GM12875 (cell line): ENCODE measurements around the gene PNP.

Experiments used
- H3K4me3 ChIP-seq: one replicate; pipeline ENCODE4 v1.5.1; 2011; ENCODE audit warnings: low read depth, low read length, control low read depth
- TF ChIP-seq, protein P1 (sequence below): IDR thresholded peaks from 2 replicates; pipeline ENCODE4 v1.5.1; 2011; ENCODE audit warnings: low read depth, mild to moderate bottlenecking, control low read depth, inconsistent platforms, low read length, moderate library complexity, borderline replicate concordance; ENCODE audit not compliant: insufficient read depth

PNP gene

DNA sequence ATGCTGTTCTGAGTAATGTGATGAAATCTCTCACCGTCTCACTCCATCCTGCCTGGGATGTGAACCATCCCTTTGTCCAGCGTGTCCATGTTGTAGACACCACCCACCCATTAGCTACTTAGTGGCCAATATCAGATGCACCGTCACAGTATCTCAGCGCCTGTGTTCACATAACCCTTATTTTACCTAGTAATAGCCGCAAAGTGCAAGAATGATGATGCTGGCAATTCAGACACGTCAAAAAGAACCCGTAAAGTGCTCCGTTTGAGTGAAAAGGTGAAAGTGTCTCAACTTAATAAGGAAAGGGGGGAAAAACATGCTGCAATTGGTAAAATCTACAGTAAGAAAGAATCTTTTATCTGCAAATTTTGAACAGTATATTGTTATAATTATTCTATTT is 39.2 kb downstream of the PNP start:
- TF ChIP-seq, protein P1, sequence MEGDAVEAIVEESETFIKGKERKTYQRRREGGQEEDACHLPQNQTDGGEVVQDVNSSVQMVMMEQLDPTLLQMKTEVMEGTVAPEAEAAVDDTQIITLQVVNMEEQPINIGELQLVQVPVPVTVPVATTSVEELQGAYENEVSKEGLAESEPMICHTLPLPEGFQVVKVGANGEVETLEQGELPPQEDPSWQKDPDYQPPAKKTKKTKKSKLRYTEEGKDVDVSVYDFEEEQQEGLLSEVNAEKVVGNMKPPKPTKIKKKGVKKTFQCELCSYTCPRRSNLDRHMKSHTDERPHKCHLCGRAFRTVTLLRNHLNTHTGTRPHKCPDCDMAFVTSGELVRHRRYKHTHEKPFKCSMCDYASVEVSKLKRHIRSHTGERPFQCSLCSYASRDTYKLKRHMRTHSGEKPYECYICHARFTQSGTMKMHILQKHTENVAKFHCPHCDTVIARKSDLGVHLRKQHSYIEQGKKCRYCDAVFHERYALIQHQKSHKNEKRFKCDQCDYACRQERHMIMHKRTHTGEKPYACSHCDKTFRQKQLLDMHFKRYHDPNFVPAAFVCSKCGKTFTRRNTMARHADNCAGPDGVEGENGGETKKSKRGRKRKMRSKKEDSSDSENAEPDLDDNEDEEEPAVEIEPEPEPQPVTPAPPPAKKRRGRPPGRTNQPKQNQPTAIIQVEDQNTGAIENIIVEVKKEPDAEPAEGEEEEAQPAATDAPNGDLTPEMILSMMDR: no peak
- no peak overlapping the region for H3K4me3 ChIP-seq

DNA sequence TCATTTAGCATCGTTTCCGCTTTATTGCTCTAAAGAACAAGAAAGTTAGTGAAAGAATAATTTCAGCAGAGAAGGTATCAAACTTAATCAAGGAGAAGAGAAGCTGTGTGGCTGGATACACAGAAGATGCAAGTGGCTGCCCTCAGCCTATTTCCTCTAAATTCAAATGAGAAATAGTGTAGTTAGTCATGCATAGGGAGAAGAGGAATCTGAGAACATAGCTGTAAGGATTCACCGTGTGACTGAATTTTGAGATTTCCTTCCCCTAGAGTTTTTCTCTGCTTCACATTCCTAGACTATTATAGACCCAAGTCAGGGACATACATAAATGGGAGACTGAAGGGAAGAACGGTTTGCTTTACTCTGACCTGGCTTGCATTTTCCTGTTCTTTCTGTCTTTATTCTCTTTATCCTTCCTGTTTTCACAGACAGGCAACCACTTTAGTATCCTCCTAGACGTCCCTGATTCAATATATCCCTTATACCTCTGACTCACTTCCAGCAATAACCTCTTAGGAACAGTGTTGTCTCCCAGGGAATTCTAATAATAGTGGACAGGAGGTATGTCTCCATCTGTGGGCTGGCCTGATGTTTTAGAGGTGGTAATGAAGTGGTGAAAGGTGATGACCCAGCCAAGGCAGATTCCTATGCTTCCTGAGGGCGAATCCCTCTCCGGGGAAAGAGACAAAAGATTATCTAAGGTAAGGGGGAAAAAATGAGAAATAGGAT is 43.1 kb downstream of the PNP start:
- no peak overlapping the region for H3K4me3 ChIP-seq
- TF ChIP-seq, protein P1: no peak

DNA sequence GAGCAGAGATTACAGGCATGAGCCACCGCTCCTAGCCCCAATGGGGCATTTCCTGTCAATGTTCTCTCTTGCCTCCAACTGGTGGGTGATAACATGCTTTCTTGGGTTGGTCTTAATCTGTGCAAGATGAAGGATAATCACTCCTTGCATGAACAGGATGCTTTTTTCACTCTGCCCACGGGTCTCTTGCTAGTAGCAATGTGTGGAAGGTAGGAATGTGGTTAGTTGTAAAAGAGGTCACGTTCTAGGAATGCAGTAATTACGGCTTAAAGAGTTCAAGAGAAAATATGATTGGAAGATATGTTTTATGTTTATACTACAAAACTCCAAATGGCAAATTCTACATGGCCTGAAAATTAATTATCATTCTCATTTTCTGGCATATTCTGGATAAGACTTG is 46.6 kb downstream of the PNP start:
- H3K4me3 ChIP-seq: no peak overlapping the region
- TF ChIP-seq, protein P1: no peak

DNA sequence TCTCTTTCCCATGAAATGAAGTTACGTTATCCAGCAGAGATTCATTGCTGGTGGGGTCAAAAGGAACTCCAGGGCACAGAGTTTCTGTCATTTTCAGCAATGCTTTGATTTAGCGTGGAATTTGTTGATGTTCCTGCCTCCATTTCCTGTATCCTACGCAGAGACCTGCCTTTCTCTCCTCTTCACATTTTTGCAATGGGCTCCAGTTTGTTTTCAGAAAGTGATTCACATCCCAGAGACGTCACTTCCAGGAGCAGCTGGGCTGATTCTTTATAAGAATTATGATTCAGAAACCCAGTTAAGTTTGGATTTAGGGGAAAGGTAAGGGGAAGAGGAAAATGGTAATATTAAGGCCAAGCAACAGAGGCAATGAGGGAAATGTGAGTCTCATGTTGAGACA is 47.7 kb downstream of the PNP start:
- H3K4me3 ChIP-seq: no peak overlapping the region
- TF ChIP-seq, protein P1: no peak

DNA sequence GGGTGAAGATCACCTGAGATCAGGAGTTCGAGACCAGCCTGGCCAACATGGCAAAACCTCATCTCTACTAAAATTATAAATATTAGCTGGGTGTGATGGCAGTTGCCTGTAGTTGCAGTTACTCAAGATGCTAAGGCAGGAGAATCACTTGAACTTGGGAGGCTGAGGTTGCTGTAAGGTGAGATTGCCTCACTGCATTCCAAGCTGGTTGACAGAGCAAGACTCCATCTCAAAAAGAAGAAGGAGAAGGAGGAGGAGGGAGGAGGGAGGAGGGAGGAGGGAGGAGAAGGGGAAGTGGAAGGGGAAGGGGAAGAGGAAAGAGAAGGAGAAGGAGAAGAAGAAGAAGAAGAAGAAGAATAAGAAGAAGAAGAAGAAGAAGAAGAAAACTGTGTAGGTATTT is 53.1 kb downstream of the PNP start:
- TF ChIP-seq, protein P1: no peak
- no peak overlapping the region for H3K4me3 ChIP-seq

DNA sequence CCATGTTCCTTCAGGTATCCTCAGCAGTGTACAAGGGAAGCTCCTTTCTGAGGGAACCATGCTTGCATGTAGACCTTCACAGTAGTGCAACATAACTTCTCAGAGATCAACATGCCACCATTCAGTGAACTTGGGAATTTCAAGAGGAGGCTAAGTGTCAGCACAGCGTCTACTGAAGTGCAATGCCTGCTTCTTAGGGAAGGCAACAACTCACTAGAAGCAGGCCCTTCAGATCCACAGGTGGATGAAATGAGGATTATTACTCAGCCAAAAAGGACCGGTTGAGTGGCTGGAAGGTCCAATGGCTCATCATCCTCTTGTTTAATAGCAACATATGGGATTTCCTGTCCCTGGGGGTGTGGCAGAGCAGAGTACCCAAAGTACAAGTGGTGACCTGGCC is 54.8 kb downstream of the PNP start:
- TF ChIP-seq, protein P1: no peak
- no peak overlapping the region for H3K4me3 ChIP-seq
